ENCODE results near the gene ARHGAP9. TPM values are rescaled to one million over a fixed set of nuclear protein-coding genes. Genes with fewer than 3 reads are reported as not detected.

The ARHGAP9 gene
- total RNA-seq, 1 experiment from 2014 or later, result 3.6 TPM

DNA sequence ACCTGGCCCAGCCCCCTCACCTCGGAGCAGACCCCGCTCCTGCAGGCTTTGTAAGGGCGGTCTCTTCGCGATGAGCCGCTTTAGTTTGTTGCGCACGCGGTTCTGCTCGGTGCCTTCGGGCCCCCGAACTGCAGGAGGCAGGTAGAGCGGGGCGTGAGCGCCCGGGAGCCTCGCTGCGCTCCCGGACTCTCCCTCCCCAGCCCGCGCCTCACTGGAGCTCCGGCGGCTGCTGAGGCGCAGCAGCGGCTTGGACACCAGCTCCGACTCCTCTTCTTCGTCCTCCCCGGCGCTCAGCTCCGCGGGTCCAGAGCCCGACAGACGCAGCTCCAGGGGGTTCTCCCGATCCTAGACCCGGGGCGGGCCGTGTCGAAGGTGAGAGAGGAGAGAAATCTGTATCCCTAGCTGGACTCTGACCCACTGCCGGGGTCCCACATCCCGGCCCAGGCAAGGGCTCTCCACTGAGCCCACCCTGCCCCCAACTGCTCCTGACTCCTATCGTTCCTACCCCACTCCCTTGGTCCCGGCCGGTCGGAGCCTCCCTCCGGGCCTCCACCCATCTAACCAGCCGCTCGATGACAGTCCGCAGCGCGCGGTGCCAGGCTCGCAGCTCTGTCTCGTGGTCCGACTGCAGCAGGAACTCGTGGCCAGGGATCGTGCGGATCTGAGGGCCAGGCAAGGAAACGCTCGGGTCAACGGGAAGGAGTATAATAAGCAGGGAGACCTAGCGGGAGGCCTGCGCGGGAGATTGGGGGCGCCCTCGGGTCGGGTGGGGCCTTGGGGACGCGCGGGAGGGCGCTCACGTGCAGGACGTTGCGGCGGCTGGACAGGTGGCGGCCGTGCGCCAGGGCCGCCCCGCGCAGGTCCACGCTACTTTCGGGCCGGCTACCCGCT, 4.2 kb downstream of the ARHGAP9 start (continued):
- TF ChIP-seq PRRX2 (CRISPR knock-in tag; IDR thresholded peaks at IDR 0.05) (no peak), NR3C1 (CRISPR knock-in tag; conservative IDR thresholded peaks at IDR 0.05; ENCODE audit: low read depth) (no peak; the same call in 1 of the 2 replicates), ZNF416 (CRISPR knock-in tag; IDR thresholded peaks at IDR 0.05) (no peak), CBFB (CRISPR knock-in tag; IDR thresholded peaks at IDR 0.05; ENCODE audit: low read depth) (no peak; the same call in 1 of the 2 replicates), CTCF (IDR thresholded peaks at IDR 0.05) (no peak), FOXK1 (CRISPR knock-in tag; IDR thresholded peaks at IDR 0.05) (no peak), ZNF317 (CRISPR knock-in tag; IDR thresholded peaks at IDR 0.05; ENCODE audit: borderline replicate concordance, low read depth) (no peak), RELA (CRISPR knock-in tag; IDR thresholded peaks at IDR 0.05; ENCODE audit: borderline replicate concordance) (peak; percentile 74; the same call in 1 of the 2 replicates), CDX4 (CRISPR knock-in tag; IDR thresholded peaks at IDR 0.05; ENCODE audit: borderline replicate concordance) (no peak), EMX1 (CRISPR knock-in tag; IDR thresholded peaks at IDR 0.05) (no peak)
- TF ChIP-seq, protein P1, sequence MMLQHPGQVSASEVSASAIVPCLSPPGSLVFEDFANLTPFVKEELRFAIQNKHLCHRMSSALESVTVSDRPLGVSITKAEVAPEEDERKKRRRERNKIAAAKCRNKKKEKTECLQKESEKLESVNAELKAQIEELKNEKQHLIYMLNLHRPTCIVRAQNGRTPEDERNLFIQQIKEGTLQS (CRISPR knock-in tag; conservative IDR thresholded peaks at IDR 0.05), result no peak
- TF ChIP-seq, protein P2, sequence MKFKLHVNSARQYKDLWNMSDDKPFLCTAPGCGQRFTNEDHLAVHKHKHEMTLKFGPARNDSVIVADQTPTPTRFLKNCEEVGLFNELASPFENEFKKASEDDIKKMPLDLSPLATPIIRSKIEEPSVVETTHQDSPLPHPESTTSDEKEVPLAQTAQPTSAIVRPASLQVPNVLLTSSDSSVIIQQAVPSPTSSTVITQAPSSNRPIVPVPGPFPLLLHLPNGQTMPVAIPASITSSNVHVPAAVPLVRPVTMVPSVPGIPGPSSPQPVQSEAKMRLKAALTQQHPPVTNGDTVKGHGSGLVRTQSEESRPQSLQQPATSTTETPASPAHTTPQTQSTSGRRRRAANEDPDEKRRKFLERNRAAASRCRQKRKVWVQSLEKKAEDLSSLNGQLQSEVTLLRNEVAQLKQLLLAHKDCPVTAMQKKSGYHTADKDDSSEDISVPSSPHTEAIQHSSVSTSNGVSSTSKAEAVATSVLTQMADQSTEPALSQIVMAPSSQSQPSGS (CRISPR knock-in tag; IDR thresholded peaks at IDR 0.05; ENCODE audit: borderline replicate concordance, low read depth), result no peak
- TF ChIP-seq, protein P3, sequence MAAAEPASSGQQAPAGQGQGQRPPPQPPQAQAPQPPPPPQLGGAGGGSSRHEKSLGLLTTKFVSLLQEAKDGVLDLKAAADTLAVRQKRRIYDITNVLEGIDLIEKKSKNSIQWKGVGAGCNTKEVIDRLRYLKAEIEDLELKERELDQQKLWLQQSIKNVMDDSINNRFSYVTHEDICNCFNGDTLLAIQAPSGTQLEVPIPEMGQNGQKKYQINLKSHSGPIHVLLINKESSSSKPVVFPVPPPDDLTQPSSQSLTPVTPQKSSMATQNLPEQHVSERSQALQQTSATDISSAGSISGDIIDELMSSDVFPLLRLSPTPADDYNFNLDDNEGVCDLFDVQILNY (CRISPR knock-in tag; IDR thresholded peaks at IDR 0.05), result 0 out of 2 replicates have a peak, but pooled peaks have one; percentile 59
- TF ChIP-seq, protein P4, sequence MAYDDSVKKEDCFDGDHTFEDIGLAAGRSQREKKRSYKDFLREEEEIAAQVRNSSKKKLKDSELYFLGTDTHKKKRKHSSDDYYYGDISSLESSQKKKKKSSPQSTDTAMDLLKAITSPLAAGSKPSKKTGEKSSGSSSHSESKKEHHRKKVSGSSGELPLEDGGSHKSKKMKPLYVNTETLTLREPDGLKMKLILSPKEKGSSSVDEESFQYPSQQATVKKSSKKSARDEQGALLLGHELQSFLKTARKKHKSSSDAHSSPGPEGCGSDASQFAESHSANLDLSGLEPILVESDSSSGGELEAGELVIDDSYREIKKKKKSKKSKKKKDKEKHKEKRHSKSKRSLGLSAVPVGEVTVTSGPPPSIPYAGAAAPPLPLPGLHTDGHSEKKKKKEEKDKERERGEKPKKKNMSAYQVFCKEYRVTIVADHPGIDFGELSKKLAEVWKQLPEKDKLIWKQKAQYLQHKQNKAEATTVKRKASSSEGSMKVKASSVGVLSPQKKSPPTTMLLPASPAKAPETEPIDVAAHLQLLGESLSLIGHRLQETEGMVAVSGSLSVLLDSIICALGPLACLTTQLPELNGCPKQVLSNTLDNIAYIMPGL (CRISPR knock-in tag; IDR thresholded peaks at IDR 0.05), result peak; percentile 57; the same call in 1 of the 2 replicates

- POLR2A ChIA-PET, result interaction anchor here (0.5 to 1.7 kb wide), 5 partner anchors 14 to 722 kb away, joined by 3 to 6 read pairs (median 3); no protein-coding TSS in a partner anchor
- ATAC-seq (no peak; the same call in 1 of the 2 replicates), DNase-seq (ENCODE audit: low spot score) (no peak)
- Mint-ChIP-seq H3K36me3 (no peaks in the 10 kb centered on the region), H3K4me1 (peaks cover 31% of the 10 kb centered on the region), H3K27ac (no peak overlapping the region), H3K9me3 (no peaks in the 10 kb centered on the region), H3K4me3 (peak overlapping the region; percentile 77), H3K27me3 (ENCODE audit: low read depth) (peaks cover 89% of the 10 kb centered on the region)
- CTCF ChIA-PET, result interaction anchor here (0.6 to 5.0 kb wide), 22 partner anchors 9 to 387 kb away, joined by 3 to 88 read pairs (median 4); partner anchors contain the start of genes ARHGEF25, GLI1, INHBE and LRP1
- TF ChIP-seq AR (CRISPR knock-in tag; IDR thresholded peaks at IDR 0.05) (no peak), NR2C2 (CRISPR knock-in tag; IDR thresholded peaks at IDR 0.05) (no peak), CDX4 (CRISPR knock-in tag; IDR thresholded peaks at IDR 0.05; ENCODE audit: borderline replicate concordance) (no peak), FOXP1 (CRISPR knock-in tag; IDR thresholded peaks at IDR 0.05; ENCODE audit: borderline replicate concordance) (no peak), SMAD3 (CRISPR knock-in tag; IDR thresholded peaks at IDR 0.05; ENCODE audit: borderline replicate concordance) (no peak), TEAD1 (CRISPR knock-in tag; IDR thresholded peaks at IDR 0.05) (no peak)
These were observed 4.8 kb downstream of the ARHGAP9 start for GRCh38 chr12:57474862-57475261.
